Uterus (tissue), 4 donors: ENCODE results near the gene PCYT1B. TPM values are rescaled to one million over a fixed set of nuclear protein-coding genes. Genes with fewer than 3 reads are reported as not detected.
A peak's percentile ranks its signal among the peaks of the same experiment; 100 is the strongest.

Experiments
- DNase-seq, 2 donors: peaks; one replicate each; pipeline ENCODE4 v3.0.0-alpha.2; 2019 to 2020
- H3K27ac ChIP-seq, 2 donors: fragments of 200-600 bp; sonication (generic); 1 replicate in 1 of 2; 2 replicates in 1 of 2; pipeline ENCODE4 v1.5.1; 2016 to 2018
- H3K27me3 ChIP-seq, 2 donors: fragments of 200-600 bp; sonication (generic); one replicate each; pipeline ENCODE4 v1.5.1; 2018 to 2019; ENCODE audit warnings: control low read depth in 1 of 2
- H3K36me3 ChIP-seq, 2 donors: fragments of 200-600 bp; sonication (generic); one replicate each; pipeline ENCODE4 v1.5.1; 2019; ENCODE audit warnings: control low read depth in 1 of 2
- H3K4me1 ChIP-seq, 2 donors: fragments of 200-600 bp; sonication (generic); one replicate each; pipeline ENCODE4 v1.5.1; 2018 to 2019; ENCODE audit warnings: control low read depth in 1 of 2
- H3K4me3 ChIP-seq, 2 donors: fragments of 200-600 bp; sonication (generic); 1 replicate in 1 of 2; 2 replicates in 1 of 2; pipeline ENCODE4 v1.5.1; 2018 to 2019; ENCODE audit warnings: mild to moderate bottlenecking in 1 of 2
- H3K9me3 ChIP-seq, 2 donors: fragments of 200-600 bp; sonication (generic); one replicate each; pipeline ENCODE4 v1.5.1; 2019; ENCODE audit warnings: control low read depth in 1 of 2
- CTCF ChIP-seq, 4 experiments: fragments of 200-600 bp in 2 of 4; fragments of 450-650 bp in 2 of 4; sonication (generic) in 2 of 4; IDR thresholded peaks; one replicate each; pipeline ENCODE4 v1.5.1; 2016 to 2019; ENCODE audit warnings: antibody characterized with exemption in 4 of 4, mild to moderate bottlenecking in 2 of 4, moderate library complexity in 1 of 4
- POLR2A ChIP-seq, 2 donors: fragments of 450-650 bp; IDR thresholded peaks; one replicate each; pipeline ENCODE4 v1.6.1; 2016; ENCODE audit warnings: antibody characterized with exemption in 2 of 2, mild to moderate bottlenecking in 1 of 2, moderate library complexity in 1 of 2
- intact Hi-C: fragments of 100-400 bp; cut with DNase I; formaldehyde crosslinking; loops from one replicate; pipeline ENCODE4 v1.15.1; 2023; ENCODE audit warnings: low total_unique reads
- total RNA-seq, 4 donors: library from RNA; depleted of rRNA in 3 of 4; stranded (reverse); fragments of >200 nt in 3 of 4; gene quantifications; one replicate each; pipeline versions ENCODE4 v1.1.0 to v1.2.4, GENCODE V29; 2014 to 2023
- donor health status: DM: yes; HTN: yes; CAD: no.

PCYT1B gene
- 1 to 10 TPM in 2 of 4 donors, not detected in 2; 2.0 to 7.8 TPM for total RNA-seq

GRCh38 chrX:24647257-24648058 lies at the start of gene PCYT1B:
Gene PCYT1B (minus strand): TSS chrX:24647347. CDS start chrX:24647105, 242 bp downstream.
- Histone ChIP-seq H3K9me3 (no peaks in the 10 kb centered on the region), H3K36me3 (no peaks in the 10 kb centered on the region), H3K27me3 (no peaks in the 10 kb centered on the region), H3K27ac (peak within 1 kb of the TSS in 1 of 2 donors; percentile 46), H3K4me3 (peak within 1 kb of the TSS; percentile 5 to 33), H3K4me1 (no peaks in the 10 kb centered on the region)
- TF ChIP-seq CTCF (IDR thresholded peaks at IDR 0.05), result no peak
- no peak for TF ChIP-seq POLR2A (IDR thresholded peaks at IDR 0.05)
- peak; percentile 51 to 64 for DNase-seq
- intact Hi-C loops, result no loop called here

GRCh38 chrX:24696294-24696693 lies 49.1 kb upstream of the PCYT1B start:
- no peak for DNase-seq
- TF ChIP-seq POLR2A (IDR thresholded peaks at IDR 0.05), result no peak
- no peak for TF ChIP-seq CTCF (IDR thresholded peaks at IDR 0.05)
- Histone ChIP-seq H3K36me3 (no peaks in the 10 kb centered on the region), H3K27ac (no peak overlapping the region), H3K9me3 (no peaks in the 10 kb centered on the region), H3K4me1 (no peaks in the 10 kb centered on the region), H3K27me3 (no peaks in the 10 kb centered on the region), H3K4me3 (no peak overlapping the region)
- intact Hi-C loops, result no loop called here

GRCh38 chrX:24694825-24695224 lies 47.7 kb upstream of the PCYT1B start:
- Histone ChIP-seq H3K36me3 (no peaks in the 10 kb centered on the region), H3K4me3 (no peak overlapping the region), H3K4me1 (no peaks in the 10 kb centered on the region), H3K27ac (no peak overlapping the region), H3K9me3 (no peaks in the 10 kb centered on the region), H3K27me3 (no peaks in the 10 kb centered on the region)
- TF ChIP-seq POLR2A (IDR thresholded peaks at IDR 0.05) (no peak), CTCF (IDR thresholded peaks at IDR 0.05) (no peak)
- DNase-seq, result no peak
- intact Hi-C loops, result no loop called here

- TF ChIP-seq POLR2A (IDR thresholded peaks at IDR 0.05) (no peak), CTCF (IDR thresholded peaks at IDR 0.05) (peak in 3 of 4 experiments; percentile 12 to 23 (median 17))
- intact Hi-C loops, result no loop called here
- H3K4me1 ChIP-seq, result no peaks in the 10 kb centered on the region
Observed at GRCh38 chrX:24693453-24694202, 46.5 kb upstream of the PCYT1B start, which contains the start of gene POLA1. Gene POLA1 (plus strand): TSS chrX:24693918. CDS start chrX:24693962, 44 bp downstream.

GRCh38 chrX:24692305-24692704 lies 45.2 kb upstream of the PCYT1B start:
- Histone ChIP-seq H3K4me3 (no peak overlapping the region), H3K9me3 (no peaks in the 10 kb centered on the region), H3K27ac (no peak overlapping the region), H3K27me3 (no peaks in the 10 kb centered on the region), H3K4me1 (no peaks in the 10 kb centered on the region), H3K36me3 (no peaks in the 10 kb centered on the region)
- no peak for TF ChIP-seq CTCF (IDR thresholded peaks at IDR 0.05)
- TF ChIP-seq POLR2A (IDR thresholded peaks at IDR 0.05), result no peak
- intact Hi-C loops, result no loop called here
- DNase-seq, result no peak

More at GRCh38 chrX:24693453-24694202, 46.5 kb upstream of the PCYT1B start, which contains the start of gene POLA1:
- peak within 1 kb of the TSS; percentile 41 to 51 for H3K4me3 ChIP-seq
- no peaks in the 10 kb centered on the region for H3K27me3 ChIP-seq
- peak within 1 kb of the TSS; percentile 63 to 83 for H3K27ac ChIP-seq
- no peaks in the 10 kb centered on the region for H3K9me3 ChIP-seq
- peak; percentile 94 to 96 for DNase-seq
- H3K36me3 ChIP-seq, result no peaks in the 10 kb centered on the region
